ENCODE data around the gene CASKIN2. TPM values are rescaled to one million over a fixed set of nuclear protein-coding genes. Genes with fewer than 3 reads are reported as not detected.

The CASKIN2 gene
- total RNA-seq, 1 donor from 2014 or later, result 36.6 TPM

DNA sequence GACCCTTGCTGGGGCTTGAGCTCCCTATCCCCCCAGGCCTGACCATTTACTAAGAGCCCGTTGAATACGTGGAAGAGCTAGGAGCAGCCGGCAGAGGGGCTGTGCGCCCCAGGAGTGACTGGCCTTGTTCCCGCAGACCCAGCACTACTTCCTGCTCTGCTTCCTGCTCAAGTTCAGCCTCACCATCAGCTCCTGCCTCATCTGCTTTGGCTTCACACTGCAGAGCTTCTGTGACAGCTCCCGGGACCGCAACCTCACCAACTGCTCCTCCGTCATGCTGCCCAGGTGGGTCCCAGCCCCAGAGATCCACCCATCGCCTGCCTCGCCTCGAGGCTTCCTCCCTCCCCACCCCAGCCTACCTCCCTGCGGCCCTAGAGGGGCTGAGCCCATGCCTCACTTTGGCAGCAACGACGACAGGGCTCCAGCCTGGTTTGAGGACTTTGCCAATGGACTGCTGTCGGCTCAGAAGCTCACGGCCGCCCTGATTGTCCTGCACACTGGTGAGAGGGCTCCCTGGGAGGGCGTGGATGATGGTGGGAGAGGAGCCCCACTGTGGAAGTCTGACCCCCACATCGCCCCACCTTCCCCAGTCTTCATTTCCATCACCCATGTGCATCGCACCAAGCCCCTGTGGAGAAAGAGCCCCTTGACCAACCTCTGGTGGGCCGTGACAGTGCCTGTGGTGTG lies 17.2 kb downstream of the CASKIN2 start:
- ATAC-seq, result no peak
- peak; percentile 31 for DNase-seq
- intact Hi-C loops (cut with micrococcal nuclease), result no loop called here

GRCh38 chr17:75496005-75496404 lies 19.3 kb downstream of the CASKIN2 start:
- peak; percentile 28 for DNase-seq
- intact Hi-C loops (cut with micrococcal nuclease), result no loop called here
- ATAC-seq, result no peak

GRCh38 chr17:75494326-75494877 lies 20.9 kb downstream of the CASKIN2 start:
- DNase-seq (no peak), ATAC-seq (no peak)
- intact Hi-C loops (cut with micrococcal nuclease), result no loop called here

DNA sequence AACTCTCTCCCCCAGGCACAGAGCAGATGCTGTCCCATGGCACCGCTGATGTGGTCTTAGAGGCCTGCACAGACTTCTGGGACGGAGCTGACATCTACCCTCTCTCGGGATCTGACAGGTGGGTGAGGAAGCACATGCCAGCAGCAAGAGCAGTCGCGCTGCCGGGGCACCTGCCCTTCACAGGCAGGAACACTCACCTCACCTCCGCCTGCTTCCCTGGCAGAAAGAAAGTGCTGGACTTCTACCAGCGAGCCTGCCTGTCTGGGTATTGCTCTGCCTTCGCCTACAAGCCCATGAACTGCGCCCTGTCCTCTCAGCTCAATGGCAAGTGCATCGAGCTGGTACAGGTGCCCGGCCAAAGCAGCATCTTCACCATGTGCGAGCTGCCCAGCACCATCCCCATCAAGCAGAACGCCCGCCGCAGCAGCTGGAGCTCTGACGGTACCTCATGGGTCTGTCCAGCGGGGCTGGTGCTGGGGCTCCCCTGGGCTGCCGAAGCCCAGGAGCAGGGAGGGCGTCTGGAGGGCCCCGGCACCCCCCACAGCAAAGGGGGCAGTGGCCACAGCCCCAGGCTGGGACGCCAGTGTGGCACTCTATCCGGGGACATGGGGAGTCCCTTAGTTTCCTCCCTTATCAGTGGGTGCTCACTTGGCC lies 21.7 kb downstream of the CASKIN2 start:
- DNase-seq (no peak), ATAC-seq (no peak)
- intact Hi-C loops (cut with micrococcal nuclease), result no loop called here

DNA sequence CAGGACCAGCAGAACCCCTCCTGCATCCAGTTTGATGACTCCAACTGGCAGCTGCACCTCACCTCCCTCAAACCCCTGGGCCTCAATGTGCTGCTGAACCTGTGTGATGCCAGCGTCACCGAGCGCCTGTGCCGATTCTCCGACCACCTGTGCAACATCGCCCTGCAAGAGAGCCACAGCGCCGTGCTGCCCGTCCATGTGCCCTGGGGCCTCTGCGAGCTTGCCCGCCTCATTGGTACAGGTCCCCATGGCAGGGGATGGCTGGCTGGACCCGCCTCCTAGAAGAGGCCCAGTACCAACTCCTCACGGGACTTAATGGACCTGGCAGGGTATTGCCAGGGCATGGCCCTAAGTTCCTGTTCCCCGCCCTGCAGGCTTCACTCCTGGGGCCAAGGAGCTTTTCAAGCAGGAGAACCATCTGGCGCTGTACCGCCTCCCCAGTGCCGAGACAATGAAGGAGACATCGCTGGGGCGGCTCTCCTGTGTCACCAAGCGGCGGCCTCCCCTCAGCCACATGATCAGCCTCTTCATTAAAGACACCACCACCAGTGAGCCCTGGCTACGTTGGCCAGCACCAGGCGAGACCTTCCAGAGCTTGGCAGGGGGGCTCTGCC lies 22.7 kb downstream of the CASKIN2 start:
- DNase-seq, result no peak
- intact Hi-C loops (cut with micrococcal nuclease), result no loop called here

GRCh38 chr17:75491680-75492079 lies 23.7 kb downstream of the CASKIN2 start:
- intact Hi-C loops (cut with micrococcal nuclease), result no loop called here
- ATAC-seq (no peak), DNase-seq (no peak)

More for the DNA sequence above, 22.7 kb downstream of the CASKIN2 start:
- ATAC-seq, result no peak

GRCh38 chr17:75490953-75491649 lies 24.2 kb downstream of the CASKIN2 start:
- DNase-seq (no peak), ATAC-seq (no peak)

DNA sequence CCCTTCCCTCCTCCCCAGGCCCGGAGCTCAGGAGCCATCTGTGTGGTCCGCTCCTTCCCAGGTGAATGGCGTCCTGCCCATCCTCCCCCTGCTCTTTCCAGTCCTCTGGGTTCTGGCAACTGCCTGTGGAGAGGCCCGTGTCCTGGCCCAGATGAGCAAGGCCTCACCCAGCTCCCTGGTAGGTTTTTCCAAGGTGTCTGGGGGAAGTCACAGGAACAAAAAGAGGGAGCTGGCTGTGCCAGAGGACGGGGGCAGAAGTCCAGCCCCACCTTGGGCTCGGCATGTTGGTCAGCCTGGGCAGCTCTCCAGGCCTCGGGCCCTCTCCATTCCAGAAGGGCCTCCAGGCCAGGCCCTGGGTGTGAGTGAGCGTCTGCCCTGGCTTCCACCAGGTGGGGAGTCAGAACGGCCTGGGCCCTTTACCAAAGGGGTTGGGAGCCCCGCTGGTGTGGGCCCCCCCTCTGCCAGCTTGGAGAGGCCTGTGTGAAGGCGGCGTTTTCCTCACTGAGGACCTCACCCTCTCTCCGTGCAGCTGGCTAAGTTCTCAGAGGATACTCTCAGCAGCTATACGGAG lies 25.1 kb downstream of the CASKIN2 start:
- peak; percentile 29 for DNase-seq
- ATAC-seq, result no peak
- intact Hi-C loops (cut with micrococcal nuclease), result no loop called here

More at GRCh38 chr17:75490953-75491649, 24.2 kb downstream of the CASKIN2 start:
- intact Hi-C loops (cut with micrococcal nuclease), result no loop called here

DNA sequence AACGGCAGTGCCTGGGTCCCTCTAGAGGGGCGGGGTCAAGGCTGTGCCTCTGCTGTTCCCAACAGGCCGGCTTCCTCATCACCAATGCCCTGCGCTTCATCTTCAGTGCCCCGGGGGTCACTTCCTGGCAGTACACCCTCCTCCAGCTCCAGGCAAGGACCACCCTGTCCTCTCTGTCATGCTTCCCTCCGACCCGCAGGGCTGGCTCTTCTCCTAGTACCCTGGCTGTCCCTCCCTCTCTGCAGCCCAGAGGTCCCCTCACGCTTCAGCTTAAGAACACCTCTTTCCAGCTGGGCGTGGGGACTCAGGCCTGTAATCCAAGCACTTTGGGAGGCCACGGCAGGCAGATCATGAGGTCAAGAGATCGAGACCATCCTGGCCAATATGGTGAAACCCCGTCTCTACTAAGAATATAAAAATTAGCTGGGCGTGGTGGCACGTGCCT lies 25.8 kb downstream of the CASKIN2 start:
- no peak for ATAC-seq
- DNase-seq, result no peak
- intact Hi-C loops (cut with micrococcal nuclease), result no loop called here

GRCh38 chr17:75488693-75489510 lies 26.4 kb downstream of the CASKIN2 start:
- intact Hi-C loops (cut with micrococcal nuclease), result no loop called here
- no peak for ATAC-seq
- no peak for DNase-seq

DNA sequence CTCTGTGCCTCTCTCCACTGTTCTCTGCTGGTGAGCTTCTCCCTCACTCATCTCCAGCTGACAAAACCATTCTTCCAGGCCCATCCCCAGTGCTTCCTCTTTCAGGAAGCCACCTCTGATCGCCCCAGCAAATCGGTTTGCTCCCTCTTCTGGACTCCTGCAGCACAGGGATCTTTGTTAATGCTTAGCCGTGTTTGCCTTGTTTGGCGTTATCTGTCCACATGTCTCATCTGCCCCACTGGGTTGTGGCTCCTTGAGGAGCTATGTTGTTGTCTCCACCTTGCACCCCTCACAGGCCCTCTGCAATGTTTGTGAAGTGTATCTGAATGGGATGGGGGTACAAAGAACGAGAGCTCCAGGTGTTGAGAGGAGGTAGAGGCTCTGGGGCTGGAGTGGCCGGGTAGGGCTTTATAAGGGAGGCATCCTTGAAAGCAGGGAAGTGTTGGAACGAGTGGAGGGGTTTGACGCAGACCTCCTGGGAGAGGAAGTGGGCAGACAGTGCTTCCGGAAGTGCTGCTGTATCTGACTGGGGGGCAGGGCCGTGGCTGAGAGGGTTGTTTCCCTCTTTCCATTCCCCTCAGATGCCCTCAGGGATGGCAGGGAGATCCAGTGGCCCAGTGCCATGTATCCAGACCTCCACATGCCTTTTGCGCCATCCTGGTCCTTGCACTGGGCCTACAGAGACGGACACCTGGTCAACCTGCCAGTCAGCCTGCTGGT lies 27.8 kb downstream of the CASKIN2 start:
- intact Hi-C loops (cut with micrococcal nuclease), result no loop called here
- ATAC-seq, result peak; percentile 45

GRCh38 chr17:75486951-75487350 lies 28.4 kb downstream of the CASKIN2 start:
- no peak for DNase-seq
- ATAC-seq, result no peak
- intact Hi-C loops (cut with micrococcal nuclease), result no loop called here

More for the DNA sequence above, 27.8 kb downstream of the CASKIN2 start:
- peak; percentile 56 for DNase-seq

GRCh38 chr17:75486151-75486550 lies 29.2 kb downstream of the CASKIN2 start:
- ATAC-seq (no peak), DNase-seq (peak; percentile 30)
- intact Hi-C loops (cut with micrococcal nuclease), result no loop called here

DNA sequence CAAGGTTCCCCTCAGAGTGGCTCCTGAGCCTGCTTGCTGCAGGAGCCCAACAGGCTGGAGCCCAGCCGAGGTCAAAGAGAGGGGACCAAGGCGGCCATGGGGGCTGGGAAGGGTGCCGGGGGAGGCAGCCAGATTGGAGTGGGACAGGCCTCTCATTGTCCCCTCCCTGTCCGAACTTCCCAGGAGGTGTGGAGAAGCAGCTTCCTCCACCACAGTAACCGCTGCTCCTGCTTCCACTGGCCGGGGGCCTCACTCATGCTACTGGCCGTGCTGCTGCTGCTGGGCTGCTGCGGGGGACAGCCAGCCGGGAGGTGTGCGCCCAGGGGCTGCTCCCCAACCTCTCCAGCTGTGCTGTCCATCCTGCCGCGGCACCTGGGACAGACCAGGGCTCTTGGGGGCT lies 29.6 kb downstream of the CASKIN2 start:
- DNase-seq (peak; percentile 35), ATAC-seq (peak; percentile 7)
- intact Hi-C loops (cut with micrococcal nuclease), result no loop called here

GRCh38 chr17:75482098-75482942 lies 33.0 kb downstream of the CASKIN2 start:
- ATAC-seq (no peak), DNase-seq (no peak)
- intact Hi-C loops (cut with micrococcal nuclease), result no loop called here

GRCh38 chr17:75481194-75482068 lies 33.9 kb downstream of the CASKIN2 start:
- DNase-seq, result no peak
- no peak for ATAC-seq
- intact Hi-C loops (cut with micrococcal nuclease), result no loop called here

Data from left ventricle myocardium superior (tissue), 1 donor.